ENCODE results near the gene PRRC1.

PRRC1 gene

GRCh38 chr5:127561254-127561653 is 43.8 kb downstream of the PRRC1 start (continued):
- TF ChIP-seq KLF9 (tag by site-specific recombination; IDR thresholded peaks at IDR 0.05; ENCODE audit: low read depth) (no peak), ZNF777 (tag by site-specific recombination; IDR thresholded peaks at IDR 0.05; ENCODE audit: borderline replicate concordance) (no peak), ZNF133 (tag by site-specific recombination; IDR thresholded peaks at IDR 0.05) (no peak), ZFP41 (tag by site-specific recombination; IDR thresholded peaks at IDR 0.05; ENCODE audit: borderline replicate concordance) (no peak), ZBTB20 (tag by site-specific recombination; IDR thresholded peaks at IDR 0.05) (no peak), ZNF654 (tag by site-specific recombination; IDR thresholded peaks at IDR 0.05; ENCODE audit: low read depth) (no peak), ZNF121 (tag by site-specific recombination; IDR thresholded peaks at IDR 0.05) (no peak), ZNF37A (tag by site-specific recombination; IDR thresholded peaks at IDR 0.05) (no peak)

- POLR2A ChIA-PET: no interaction called here
- no peaks in the 10 kb centered on the region for H3K9me3 ChIP-seq (ENCODE audit: control insufficient read depth, insufficient read depth, low read depth, low read length)
- H3K27ac ChIP-seq (ENCODE audit: extremely low read depth, low read depth, low read length): no peak overlapping the region
- H3K4me1 ChIP-seq (ENCODE audit: control insufficient read depth, insufficient read depth, low read length): no peaks in the 10 kb centered on the region
- H3K36me3 ChIP-seq (ENCODE audit: control insufficient read depth in 2 of 2, insufficient read depth in 1 of 2, low read length in 2 of 2): no peaks in the 10 kb centered on the region
- CTCF ChIA-PET: interaction anchor here (0.8 to 2.7 kb wide), 7 partner anchors 10 to 693 kb away, joined by 3 to 15 read pairs (median 4); no protein-coding TSS in a partner anchor
- H3K4me3 ChIP-seq (ENCODE audit: low read depth, low read length): no peak overlapping the region
- peak; percentile 40; the same call in 1 of the 2 replicates for TF ChIP-seq ZNF654 (tag by site-specific recombination; IDR thresholded peaks at IDR 0.05; ENCODE audit: low read depth)
- no peak for TF ChIP-seq KLF1 (tag by site-specific recombination; IDR thresholded peaks at IDR 0.05)
Observed at GRCh38 chr5:127562252-127562651, 44.8 kb downstream of the PRRC1 start.

GRCh38 chr5:127563136-127563535 is 45.7 kb downstream of the PRRC1 start:
- CTCF ChIA-PET: interaction anchor here (0.8 to 2.7 kb wide), 8 partner anchors 9 to 692 kb away, joined by 3 to 15 read pairs (median 4); no protein-coding TSS in a partner anchor
- TF ChIP-seq ZNF292 (tag by site-specific recombination; IDR thresholded peaks at IDR 0.05; ENCODE audit: borderline replicate concordance, low read depth) (no peak), AEBP2 (tag by site-specific recombination; IDR thresholded peaks at IDR 0.05; ENCODE audit: borderline replicate concordance) (no peak), ZNF830 (tag by site-specific recombination; IDR thresholded peaks at IDR 0.05; ENCODE audit: low read depth) (no peak), ZNF48 (tag by site-specific recombination; IDR thresholded peaks at IDR 0.05) (no peak), ZNF169 (tag by site-specific recombination; IDR thresholded peaks at IDR 0.05) (no peak), ZNF561 (tag by site-specific recombination; IDR thresholded peaks at IDR 0.05; ENCODE audit: borderline replicate concordance) (no peak), ZNF654 (tag by site-specific recombination; IDR thresholded peaks at IDR 0.05; ENCODE audit: low read depth) (no peak), ZNF707 (tag by site-specific recombination; IDR thresholded peaks at IDR 0.05) (no peak), ZNF610 (tag by site-specific recombination; IDR thresholded peaks at IDR 0.05; ENCODE audit: borderline replicate concordance) (no peak), ZSCAN16 (tag by site-specific recombination; IDR thresholded peaks at IDR 0.05) (no peak), ZBTB7A (tag by site-specific recombination; IDR thresholded peaks at IDR 0.05; ENCODE audit: low read depth) (no peak)
- TF ChIP-seq, protein P1, sequence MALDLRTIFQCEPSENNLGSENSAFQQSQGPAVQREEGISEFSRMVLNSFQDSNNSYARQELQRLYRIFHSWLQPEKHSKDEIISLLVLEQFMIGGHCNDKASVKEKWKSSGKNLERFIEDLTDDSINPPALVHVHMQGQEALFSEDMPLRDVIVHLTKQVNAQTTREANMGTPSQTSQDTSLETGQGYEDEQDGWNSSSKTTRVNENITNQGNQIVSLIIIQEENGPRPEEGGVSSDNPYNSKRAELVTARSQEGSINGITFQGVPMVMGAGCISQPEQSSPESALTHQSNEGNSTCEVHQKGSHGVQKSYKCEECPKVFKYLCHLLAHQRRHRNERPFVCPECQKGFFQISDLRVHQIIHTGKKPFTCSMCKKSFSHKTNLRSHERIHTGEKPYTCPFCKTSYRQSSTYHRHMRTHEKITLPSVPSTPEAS (tag by site-specific recombination; IDR thresholded peaks at IDR 0.05): no peak
- TF ChIP-seq, protein P2, sequence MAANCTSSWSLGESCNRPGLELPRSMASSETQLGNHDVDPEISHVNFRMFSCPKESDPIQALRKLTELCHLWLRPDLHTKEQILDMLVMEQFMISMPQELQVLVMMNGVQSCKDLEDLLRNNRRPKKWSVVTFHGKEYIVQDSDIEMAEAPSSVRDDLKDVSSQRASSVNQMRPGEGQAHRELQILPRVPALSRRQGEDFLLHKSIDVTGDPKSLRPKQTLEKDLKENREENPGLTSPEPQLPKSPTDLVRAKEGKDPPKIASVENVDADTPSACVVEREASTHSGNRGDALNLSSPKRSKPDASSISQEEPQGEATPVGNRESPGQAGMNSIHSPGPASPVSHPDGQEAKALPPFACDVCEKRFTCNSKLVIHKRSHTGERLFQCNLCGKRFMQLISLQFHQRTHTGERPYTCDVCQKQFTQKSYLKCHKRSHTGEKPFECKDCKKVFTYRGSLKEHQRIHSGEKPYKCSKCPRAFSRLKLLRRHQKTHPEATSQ (tag by site-specific recombination; IDR thresholded peaks at IDR 0.05): no peak
- TF ChIP-seq, protein P3, sequence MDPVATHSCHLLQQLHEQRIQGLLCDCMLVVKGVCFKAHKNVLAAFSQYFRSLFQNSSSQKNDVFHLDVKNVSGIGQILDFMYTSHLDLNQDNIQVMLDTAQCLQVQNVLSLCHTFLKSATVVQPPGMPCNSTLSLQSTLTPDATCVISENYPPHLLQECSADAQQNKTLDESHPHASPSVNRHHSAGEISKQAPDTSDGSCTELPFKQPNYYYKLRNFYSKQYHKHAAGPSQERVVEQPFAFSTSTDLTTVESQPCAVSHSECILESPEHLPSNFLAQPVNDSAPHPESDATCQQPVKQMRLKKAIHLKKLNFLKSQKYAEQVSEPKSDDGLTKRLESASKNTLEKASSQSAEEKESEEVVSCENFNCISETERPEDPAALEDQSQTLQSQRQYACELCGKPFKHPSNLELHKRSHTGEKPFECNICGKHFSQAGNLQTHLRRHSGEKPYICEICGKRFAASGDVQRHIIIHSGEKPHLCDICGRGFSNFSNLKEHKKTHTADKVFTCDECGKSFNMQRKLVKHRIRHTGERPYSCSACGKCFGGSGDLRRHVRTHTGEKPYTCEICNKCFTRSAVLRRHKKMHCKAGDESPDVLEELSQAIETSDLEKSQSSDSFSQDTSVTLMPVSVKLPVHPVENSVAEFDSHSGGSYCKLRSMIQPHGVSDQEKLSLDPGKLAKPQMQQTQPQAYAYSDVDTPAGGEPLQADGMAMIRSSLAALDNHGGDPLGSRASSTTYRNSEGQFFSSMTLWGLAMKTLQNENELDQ (tag by site-specific recombination; IDR thresholded peaks at IDR 0.05; ENCODE audit: low read depth): no peak
- TF ChIP-seq, protein P4, sequence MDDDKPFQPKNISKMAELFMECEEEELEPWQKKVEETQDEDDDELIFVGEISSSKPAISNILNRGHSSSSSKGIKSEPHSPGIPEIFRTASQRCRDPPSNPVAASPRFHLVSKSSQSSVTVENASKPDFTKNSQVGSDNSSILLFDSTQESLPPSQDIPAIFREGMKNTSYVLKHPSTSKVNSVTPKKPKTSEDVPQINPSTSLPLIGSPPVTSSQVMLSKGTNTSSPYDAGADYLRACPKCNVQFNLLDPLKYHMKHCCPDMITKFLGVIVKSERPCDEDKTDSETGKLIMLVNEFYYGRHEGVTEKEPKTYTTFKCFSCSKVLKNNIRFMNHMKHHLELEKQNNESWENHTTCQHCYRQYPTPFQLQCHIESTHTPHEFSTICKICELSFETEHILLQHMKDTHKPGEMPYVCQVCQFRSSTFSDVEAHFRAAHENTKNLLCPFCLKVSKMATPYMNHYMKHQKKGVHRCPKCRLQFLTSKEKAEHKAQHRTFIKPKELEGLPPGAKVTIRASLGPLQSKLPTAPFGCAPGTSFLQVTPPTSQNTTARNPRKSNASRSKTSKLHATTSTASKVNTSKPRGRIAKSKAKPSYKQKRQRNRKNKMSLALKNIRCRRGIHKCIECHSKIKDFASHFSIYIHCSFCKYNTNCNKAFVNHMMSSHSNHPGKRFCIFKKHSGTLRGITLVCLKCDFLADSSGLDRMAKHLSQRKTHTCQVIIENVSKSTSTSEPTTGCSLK (tag by site-specific recombination; IDR thresholded peaks at IDR 0.05): no peak
- TF ChIP-seq, protein P5, sequence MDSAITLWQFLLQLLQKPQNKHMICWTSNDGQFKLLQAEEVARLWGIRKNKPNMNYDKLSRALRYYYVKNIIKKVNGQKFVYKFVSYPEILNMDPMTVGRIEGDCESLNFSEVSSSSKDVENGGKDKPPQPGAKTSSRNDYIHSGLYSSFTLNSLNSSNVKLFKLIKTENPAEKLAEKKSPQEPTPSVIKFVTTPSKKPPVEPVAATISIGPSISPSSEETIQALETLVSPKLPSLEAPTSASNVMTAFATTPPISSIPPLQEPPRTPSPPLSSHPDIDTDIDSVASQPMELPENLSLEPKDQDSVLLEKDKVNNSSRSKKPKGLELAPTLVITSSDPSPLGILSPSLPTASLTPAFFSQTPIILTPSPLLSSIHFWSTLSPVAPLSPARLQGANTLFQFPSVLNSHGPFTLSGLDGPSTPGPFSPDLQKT (IDR thresholded peaks at IDR 0.05; ENCODE audit: borderline replicate concordance, low read depth, low read length): no peak

More at GRCh38 chr5:127563136-127563535, 45.7 kb downstream of the PRRC1 start:
- H3K4me3 ChIP-seq (ENCODE audit: low read depth, low read length): no peak overlapping the region
- H3K4me1 ChIP-seq (ENCODE audit: control insufficient read depth, insufficient read depth, low read length): no peaks in the 10 kb centered on the region
- no peak overlapping the region for H3K27ac ChIP-seq (ENCODE audit: extremely low read depth, low read depth, low read length)
- POLR2A ChIA-PET: no interaction called here
- H3K9me3 ChIP-seq (ENCODE audit: control insufficient read depth, insufficient read depth, low read depth, low read length): no peaks in the 10 kb centered on the region
- H3K36me3 ChIP-seq (ENCODE audit: control insufficient read depth in 2 of 2, insufficient read depth in 1 of 2, low read length in 2 of 2): no peaks in the 10 kb centered on the region
